GM19023 (cell line): ENCODE data around the gene SURF1.
"Not testable (repeated sequence)": the region's sequence is repeated elsewhere in the genome, so short reads cannot be mapped to it uniquely, and the experiment has no call there.

Experiments used
- ATAC-seq: cut with Tn5 transposase; IDR thresholded peaks from one replicate; pipeline ENCODE4 v1.9.1; 2021; ENCODE audit warnings: mild to moderate bottlenecking, moderate library complexity; ENCODE audit not compliant: unreplicated experiment

Gene SURF1

GRCh38 chr9:133346021-133346785, 10.1 kb downstream of the SURF1 start:
- no peak for ATAC-seq

GRCh38 chr9:133345596-133345995, 10.7 kb downstream of the SURF1 start:
- ATAC-seq = no peak

- no peak for ATAC-seq
These were observed 11.3 kb downstream of the SURF1 start for GRCh38 chr9:133344979-133345378.

GRCh38 chr9:133344071-133344470, 12.2 kb downstream of the SURF1 start:
- no peak for ATAC-seq

- ATAC-seq = no peak
These were observed 13.7 kb downstream of the SURF1 start for GRCh38 chr9:133342570-133342969.

- no peak for ATAC-seq
These were observed 14.2 kb downstream of the SURF1 start for GRCh38 chr9:133342069-133342406.

- no peak for ATAC-seq
These were observed 14.8 kb downstream of the SURF1 start for GRCh38 chr9:133341369-133342068.

- no peak for ATAC-seq
These were observed 15.4 kb downstream of the SURF1 start for GRCh38 chr9:133340916-133341315.

- no peak for ATAC-seq
These were observed 16.0 kb downstream of the SURF1 start for GRCh38 chr9:133340256-133340655.

GRCh38 chr9:133339641-133340040, 16.6 kb downstream of the SURF1 start:
- no peak for ATAC-seq

- peak; percentile 87 for ATAC-seq
These were observed 20.1 kb downstream of the SURF1 start, which contains the start of gene SURF6 for GRCh38 chr9:133335924-133336811. TSS of gene SURF6 (minus strand) at chr9:133336188. CDS start at chr9:133336132, 56 bp downstream.

GRCh38 chr9:133334888-133335287, 21.4 kb downstream of the SURF1 start:
- not testable (repeated sequence) for ATAC-seq

- ATAC-seq = no peak
These were observed 22.1 kb downstream of the SURF1 start for GRCh38 chr9:133334161-133334560.

GRCh38 chr9:133333566-133333965, 22.7 kb downstream of the SURF1 start:
- ATAC-seq = no peak

- ATAC-seq = no peak
These were observed 23.3 kb downstream of the SURF1 start for GRCh38 chr9:133333011-133333410.

- ATAC-seq = no peak
These were observed 23.9 kb downstream of the SURF1 start for GRCh38 chr9:133332381-133332730.

GRCh38 chr9:133331641-133332380, 24.5 kb downstream of the SURF1 start:
- no peak for ATAC-seq

GRCh38 chr9:133331221-133331620, 25.1 kb downstream of the SURF1 start:
- ATAC-seq = no peak

- ATAC-seq = not testable (repeated sequence)
These were observed 26.8 kb downstream of the SURF1 start for GRCh38 chr9:133329306-133330156.
